Effector memory CD8-positive, alpha-beta T cell (primary cell): Measurements from ENCODE around the gene HSDL2.
A peak's percentile ranks its signal among the peaks of the same experiment; 100 is the strongest.
"Not testable (repeated sequence)": the region's sequence is repeated elsewhere in the genome, so short reads cannot be mapped to it uniquely, and the experiment has no call there.

Source experiments
- ATAC-seq: fragments of 150-1000 bp; cut with Tn5 transposase; replicated peaks from 2 replicates; pipeline ENCODE4 v1.10.0; 2021; ENCODE audit warnings: mild to moderate bottlenecking, moderate library complexity
- DNase-seq, 3 experiments: peaks; one replicate each; pipeline ENCODE4 v3.0.0; 2021
- H3K27ac Mint-ChIP-seq, 2 donors: one replicate each; pipeline ENCODE4 v1.8.0; 2022; ENCODE audit warnings: mild to moderate bottlenecking in 2 of 2, mixed read lengths in 2 of 2, moderate library complexity in 2 of 2
- H3K27me3 Mint-ChIP-seq, 2 donors: one replicate each; pipeline ENCODE4 v1.8.0; 2022; ENCODE audit warnings: mixed read lengths in 2 of 2
- H3K36me3 Mint-ChIP-seq: one replicate; pipeline ENCODE4 v1.8.0; 2022; ENCODE audit warnings: mild to moderate bottlenecking, moderate library complexity, mixed read lengths; ENCODE audit not compliant: insufficient read depth
- H3K4me1 Mint-ChIP-seq, 2 donors: one replicate each; pipeline ENCODE4 v1.8.0; 2022; ENCODE audit warnings: low read depth in 2 of 2, mixed read lengths in 2 of 2
- H3K4me3 Mint-ChIP-seq, 2 donors: one replicate each; pipeline ENCODE4 v1.8.0; 2022; ENCODE audit warnings: mild to moderate bottlenecking in 2 of 2, mixed read lengths in 2 of 2, moderate library complexity in 2 of 2
- H3K9me3 Mint-ChIP-seq, 2 donors: one replicate each; pipeline ENCODE4 v1.8.0; 2022; ENCODE audit warnings: mixed read lengths in 2 of 2

Gene HSDL2

GRCh38 chr9:112351184-112351583 is 28.7 kb upstream of the HSDL2 start:
- ATAC-seq, result no peak
- peaks cover 15 to 31% of the 10 kb centered on the region in 2 donors for H3K27me3 Mint-ChIP-seq
- no peak overlapping the region for H3K27ac Mint-ChIP-seq
- peaks cover 4 to 8% of the 10 kb centered on the region in 2 donors for H3K4me1 Mint-ChIP-seq
- DNase-seq, result no peak
- H3K9me3 Mint-ChIP-seq, result no peaks in the 10 kb centered on the region
- H3K4me3 Mint-ChIP-seq, result no peak overlapping the region
- peaks cover 2% of the 10 kb centered on the region for H3K36me3 Mint-ChIP-seq

- Mint-ChIP-seq H3K27me3 (peaks cover 15 to 31% of the 10 kb centered on the region in 2 donors), H3K4me3 (no peak overlapping the region), H3K9me3 (no peaks in the 10 kb centered on the region)
These were observed 27.7 kb upstream of the HSDL2 start for GRCh38 chr9:112352209-112352608.

GRCh38 chr9:112354081-112354743 is 25.7 kb upstream of the HSDL2 start:
- H3K4me1 Mint-ChIP-seq, result no peaks in the 10 kb centered on the region
- H3K36me3 Mint-ChIP-seq, result no peaks in the 10 kb centered on the region
- ATAC-seq, result no peak
- DNase-seq, result no peak
- H3K9me3 Mint-ChIP-seq, result no peaks in the 10 kb centered on the region
- H3K27me3 Mint-ChIP-seq, result peaks cover 1 to 18% of the 10 kb centered on the region in 2 donors
- no peak overlapping the region for H3K27ac Mint-ChIP-seq
- H3K4me3 Mint-ChIP-seq, result no peak overlapping the region

More at GRCh38 chr9:112352209-112352608, 27.7 kb upstream of the HSDL2 start:
- no peak for ATAC-seq
- DNase-seq, result no peak
- H3K36me3 Mint-ChIP-seq, result peaks cover 2% of the 10 kb centered on the region
- no peak overlapping the region for H3K27ac Mint-ChIP-seq
- H3K4me1 Mint-ChIP-seq, result peaks cover 4 to 8% of the 10 kb centered on the region in 2 donors

DNA sequence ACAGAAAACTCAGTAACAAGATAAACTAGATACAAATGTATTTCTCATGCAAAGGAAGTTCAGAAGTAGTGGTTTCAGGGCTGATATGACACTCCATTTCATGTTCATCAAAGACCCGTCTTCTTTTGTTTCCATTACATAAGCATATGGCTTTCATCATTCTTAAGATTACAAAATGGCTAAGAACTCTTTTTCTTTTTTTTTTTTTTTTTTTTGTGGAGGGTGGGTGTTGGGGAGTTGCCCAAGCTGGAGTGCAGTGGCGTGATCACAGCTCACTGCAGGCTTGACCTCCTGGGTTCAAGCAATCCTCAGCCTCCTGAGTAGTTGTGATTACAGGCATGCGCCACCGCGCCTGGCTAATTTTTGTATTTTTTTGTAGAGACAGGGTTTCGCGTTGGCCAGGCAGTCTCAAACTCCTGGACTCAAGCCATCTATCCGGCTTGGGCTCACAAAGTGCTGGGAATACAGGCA is 24.4 kb upstream of the HSDL2 start:
- Mint-ChIP-seq H3K9me3 (no peaks in the 10 kb centered on the region), H3K36me3 (no peaks in the 10 kb centered on the region), H3K27ac (no peak overlapping the region), H3K4me1 (no peaks in the 10 kb centered on the region), H3K4me3 (no peak overlapping the region), H3K27me3 (peaks cover 0 to 16% of the 10 kb centered on the region in 2 donors)
- ATAC-seq (no peak), DNase-seq (no peak)

DNA sequence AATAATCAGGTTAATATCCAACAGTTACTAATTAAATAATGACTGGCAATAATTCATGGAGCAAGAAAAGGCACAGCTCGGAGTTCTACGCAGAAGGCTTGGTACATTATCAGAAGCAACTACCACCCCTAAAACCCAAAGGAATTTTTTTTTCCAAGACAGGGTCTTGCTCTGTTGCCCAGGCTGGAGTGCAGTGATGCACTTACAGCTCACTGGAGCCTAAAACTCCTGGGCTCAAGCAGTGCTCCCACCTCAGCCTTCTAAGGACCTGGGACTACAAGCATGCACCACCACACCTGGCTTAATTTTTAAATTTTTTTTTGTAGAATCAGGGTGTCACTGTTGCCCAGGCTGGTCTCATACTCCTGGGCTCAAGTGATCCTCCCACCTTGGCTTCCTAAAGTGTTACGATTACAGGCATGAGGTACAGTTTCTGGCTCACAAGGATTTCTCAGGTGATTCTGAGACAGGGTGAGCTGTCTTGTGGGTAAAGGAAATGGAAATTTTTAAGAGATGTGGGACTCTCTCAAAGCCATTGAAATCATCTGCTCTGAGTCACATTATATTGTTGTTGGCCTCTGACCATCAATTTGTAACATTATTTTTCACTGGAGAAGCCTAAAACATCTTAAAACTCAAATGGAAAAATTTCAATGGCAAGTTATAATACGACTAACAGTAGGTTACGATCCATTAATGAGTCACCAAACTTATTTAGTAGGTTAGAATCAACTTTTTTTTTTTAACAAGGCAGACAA is 19.7 kb upstream of the HSDL2 start:
- DNase-seq, result no peak
- no peaks in the 10 kb centered on the region for H3K4me1 Mint-ChIP-seq
- no peak for ATAC-seq

GRCh38 chr9:112361601-112362000 is 18.3 kb upstream of the HSDL2 start:
- H3K27ac Mint-ChIP-seq, result no peak overlapping the region
- H3K4me1 Mint-ChIP-seq, result no peaks in the 10 kb centered on the region
- H3K9me3 Mint-ChIP-seq, result no peaks in the 10 kb centered on the region
- no peak overlapping the region for H3K4me3 Mint-ChIP-seq
- peaks cover 0 to 14% of the 10 kb centered on the region in 2 donors for H3K27me3 Mint-ChIP-seq
- ATAC-seq (no peak), DNase-seq (peak; percentile 21 to 25 (median 24))
- H3K36me3 Mint-ChIP-seq, result peaks cover 2% of the 10 kb centered on the region

More for the DNA sequence above, 19.7 kb upstream of the HSDL2 start:
- H3K27me3 Mint-ChIP-seq, result peaks cover 0 to 14% of the 10 kb centered on the region in 2 donors
- no peak overlapping the region for H3K27ac Mint-ChIP-seq
- H3K36me3 Mint-ChIP-seq, result no peaks in the 10 kb centered on the region
- H3K9me3 Mint-ChIP-seq, result no peaks in the 10 kb centered on the region
- H3K4me3 Mint-ChIP-seq, result no peak overlapping the region

DNA sequence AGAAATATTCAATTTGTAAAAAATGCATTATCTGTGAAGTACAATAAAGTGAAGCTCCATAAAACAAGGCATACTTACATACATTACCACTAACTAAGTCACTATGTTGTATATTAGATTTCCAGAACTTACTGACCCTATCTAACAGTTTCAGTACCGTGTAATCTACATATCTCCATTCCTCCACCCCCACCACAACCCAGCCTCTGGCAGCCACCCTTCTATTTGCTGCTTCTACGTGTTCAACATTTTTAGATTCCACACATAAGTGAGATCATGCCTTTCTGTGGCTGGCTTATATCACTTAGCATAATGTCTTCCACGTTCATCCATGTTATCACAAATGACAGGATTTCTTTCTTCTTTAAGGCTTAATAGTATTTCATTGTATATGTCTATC is 15.1 kb upstream of the HSDL2 start:
- no peaks in the 10 kb centered on the region for H3K9me3 Mint-ChIP-seq
- peaks cover 2% of the 10 kb centered on the region for H3K36me3 Mint-ChIP-seq

GRCh38 chr9:112365257-112365656 is 14.7 kb upstream of the HSDL2 start:
- not testable (repeated sequence) for H3K27ac Mint-ChIP-seq, H3K36me3 Mint-ChIP-seq, DNase-seq, H3K9me3 Mint-ChIP-seq, H3K4me3 Mint-ChIP-seq, H3K4me1 Mint-ChIP-seq, ATAC-seq
- H3K27me3 Mint-ChIP-seq, result peaks cover 0 to 14% of the 10 kb centered on the region in 2 donors

More for the DNA sequence above, 15.1 kb upstream of the HSDL2 start:
- no peaks in the 10 kb centered on the region for H3K4me1 Mint-ChIP-seq
- no peak overlapping the region for H3K27ac Mint-ChIP-seq
- no peak for DNase-seq
- no peak overlapping the region for H3K4me3 Mint-ChIP-seq
- ATAC-seq, result no peak
- H3K27me3 Mint-ChIP-seq, result peaks cover 0 to 14% of the 10 kb centered on the region in 2 donors

GRCh38 chr9:112366591-112366990 is 13.3 kb upstream of the HSDL2 start:
- H3K4me1 Mint-ChIP-seq, result no peaks in the 10 kb centered on the region
- peaks cover 2% of the 10 kb centered on the region for H3K36me3 Mint-ChIP-seq
- no peak overlapping the region for H3K4me3 Mint-ChIP-seq
- peaks cover 0 to 14% of the 10 kb centered on the region in 2 donors for H3K27me3 Mint-ChIP-seq
- no peaks in the 10 kb centered on the region for H3K9me3 Mint-ChIP-seq
- DNase-seq (no peak), ATAC-seq (no peak)
- H3K27ac Mint-ChIP-seq, result no peak overlapping the region

GRCh38 chr9:112367465-112367864 is 12.4 kb upstream of the HSDL2 start:
- ATAC-seq, result no peak
- H3K27me3 Mint-ChIP-seq, result peaks cover 0 to 13% of the 10 kb centered on the region in 2 donors
- peaks cover 2% of the 10 kb centered on the region for H3K36me3 Mint-ChIP-seq
- peak overlapping the region in 1 of 2 donors; percentile 49 for H3K27ac Mint-ChIP-seq
- no peak overlapping the region for H3K4me3 Mint-ChIP-seq
- no peaks in the 10 kb centered on the region for H3K9me3 Mint-ChIP-seq
- no peaks in the 10 kb centered on the region for H3K4me1 Mint-ChIP-seq
- DNase-seq, result no peak

GRCh38 chr9:112369817-112370216 is 10.1 kb upstream of the HSDL2 start:
- Mint-ChIP-seq H3K4me1 (peaks cover 0 to 3% of the 10 kb centered on the region in 2 donors), H3K27me3 (peaks cover 0 to 5% of the 10 kb centered on the region in 2 donors), H3K36me3 (peaks cover 2% of the 10 kb centered on the region), H3K9me3 (no peaks in the 10 kb centered on the region), H3K27ac (no peak overlapping the region), H3K4me3 (no peak overlapping the region)
- ATAC-seq, result no peak
- DNase-seq, result no peak

- ATAC-seq, result no peak
- H3K9me3 Mint-ChIP-seq, result no peaks in the 10 kb centered on the region
- H3K4me1 Mint-ChIP-seq, result peaks cover 0 to 3% of the 10 kb centered on the region in 2 donors
- DNase-seq, result no peak
- no peak overlapping the region for H3K27ac Mint-ChIP-seq
- no peak overlapping the region for H3K4me3 Mint-ChIP-seq
- H3K36me3 Mint-ChIP-seq, result no peaks in the 10 kb centered on the region
- no peaks in the 10 kb centered on the region for H3K27me3 Mint-ChIP-seq
These were observed 8.8 kb upstream of the HSDL2 start for GRCh38 chr9:112371060-112371459.

GRCh38 chr9:112373666-112374065 is 6.2 kb upstream of the HSDL2 start:
- H3K4me3 Mint-ChIP-seq, H3K27me3 Mint-ChIP-seq, ATAC-seq, H3K27ac Mint-ChIP-seq, DNase-seq, H3K36me3 Mint-ChIP-seq, H3K9me3 Mint-ChIP-seq: not testable (repeated sequence)
- H3K4me1 Mint-ChIP-seq, result peaks cover 20% of the 10 kb centered on the region in 2 donors

GRCh38 chr9:112374232-112374631 is 5.7 kb upstream of the HSDL2 start:
- H3K4me1 Mint-ChIP-seq, result peaks cover 23 to 26% of the 10 kb centered on the region in 2 donors
- ATAC-seq, H3K27ac Mint-ChIP-seq, H3K36me3 Mint-ChIP-seq, H3K4me3 Mint-ChIP-seq, H3K27me3 Mint-ChIP-seq, H3K9me3 Mint-ChIP-seq, DNase-seq: not testable (repeated sequence)
